ENCODE measurements around the gene SSU72. TPM values are rescaled to one million over a fixed set of nuclear protein-coding genes. Genes with fewer than 3 reads are reported as not detected.

The SSU72 gene
- total RNA-seq, 1 experiment from 2014 or later, result 96.2 TPM

DNA sequence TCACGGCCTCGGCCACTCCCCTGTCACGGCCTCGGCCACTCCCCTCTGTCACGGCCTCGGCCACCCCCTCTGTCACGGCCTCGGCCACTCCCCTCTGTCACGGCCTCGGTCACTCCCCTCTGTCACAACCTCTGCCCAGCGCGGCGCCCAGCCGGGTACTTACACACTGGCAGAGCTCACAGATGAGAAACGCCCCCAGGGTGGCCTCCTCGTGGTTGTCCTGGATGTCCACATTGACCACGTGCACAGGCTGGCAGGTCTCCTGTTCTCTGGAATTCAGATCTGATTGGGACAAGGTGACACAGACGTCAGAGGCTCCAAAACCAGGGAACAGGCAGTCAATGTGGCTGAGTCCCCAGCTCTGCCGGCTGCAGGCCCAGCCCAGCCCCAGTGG lies 31.0 kb downstream of the SSU72 start:
- BruUV-seq (replicated peaks), result no TSS peak
- H3K4me1 Mint-ChIP-seq (ENCODE audit: low read depth, unreplicated experiment), result no peaks in the 10 kb centered on the region
- intact Hi-C loops (cut with micrococcal nuclease; ENCODE audit: unreplicated experiment), result no loop called here
- H3K36me3 Mint-ChIP-seq (ENCODE audit: insufficient read depth, unreplicated experiment), result peaks cover 30% of the 10 kb centered on the region
- POLR2A ChIA-PET, result no interaction called here
- H3K9me3 ChIP-seq, result no peaks in the 10 kb centered on the region
- H3K4me3 ChIP-seq (ENCODE audit: low read depth, low read length), result no peak overlapping the region
- H3K27me3 Mint-ChIP-seq (ENCODE audit: insufficient read depth, unreplicated experiment), result no peaks in the 10 kb centered on the region
- no peak overlapping the region for H3K4me3 Mint-ChIP-seq (ENCODE audit: unreplicated experiment)
- CTCF ChIA-PET, result no interaction called here
- TF ChIP-seq, protein P1, sequence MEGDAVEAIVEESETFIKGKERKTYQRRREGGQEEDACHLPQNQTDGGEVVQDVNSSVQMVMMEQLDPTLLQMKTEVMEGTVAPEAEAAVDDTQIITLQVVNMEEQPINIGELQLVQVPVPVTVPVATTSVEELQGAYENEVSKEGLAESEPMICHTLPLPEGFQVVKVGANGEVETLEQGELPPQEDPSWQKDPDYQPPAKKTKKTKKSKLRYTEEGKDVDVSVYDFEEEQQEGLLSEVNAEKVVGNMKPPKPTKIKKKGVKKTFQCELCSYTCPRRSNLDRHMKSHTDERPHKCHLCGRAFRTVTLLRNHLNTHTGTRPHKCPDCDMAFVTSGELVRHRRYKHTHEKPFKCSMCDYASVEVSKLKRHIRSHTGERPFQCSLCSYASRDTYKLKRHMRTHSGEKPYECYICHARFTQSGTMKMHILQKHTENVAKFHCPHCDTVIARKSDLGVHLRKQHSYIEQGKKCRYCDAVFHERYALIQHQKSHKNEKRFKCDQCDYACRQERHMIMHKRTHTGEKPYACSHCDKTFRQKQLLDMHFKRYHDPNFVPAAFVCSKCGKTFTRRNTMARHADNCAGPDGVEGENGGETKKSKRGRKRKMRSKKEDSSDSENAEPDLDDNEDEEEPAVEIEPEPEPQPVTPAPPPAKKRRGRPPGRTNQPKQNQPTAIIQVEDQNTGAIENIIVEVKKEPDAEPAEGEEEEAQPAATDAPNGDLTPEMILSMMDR (IDR thresholded peaks at IDR 0.05; ENCODE audit: insufficient read depth in 1 of 2, low read depth in 1 of 2, low read length in 1 of 2, severe bottlenecking in 1 of 2, unreplicated experiment in 1 of 2), result no peak
- H3K9me3 Mint-ChIP-seq (ENCODE audit: unreplicated experiment), result no peaks in the 10 kb centered on the region
- no peak for DNase-seq
- H3K36me3 ChIP-seq (ENCODE audit: control insufficient read depth, insufficient read depth, low read length), result no peaks in the 10 kb centered on the region; the same call in 1 of the 2 replicates
- no peaks in the 10 kb centered on the region for H3K4me1 ChIP-seq
- no peaks in the 10 kb centered on the region for H3K27me3 ChIP-seq (replicated peaks; ENCODE audit: control insufficient read depth, insufficient read depth, low read length)
- H3K27ac Mint-ChIP-seq (ENCODE audit: unreplicated experiment), result no peak overlapping the region

DNA sequence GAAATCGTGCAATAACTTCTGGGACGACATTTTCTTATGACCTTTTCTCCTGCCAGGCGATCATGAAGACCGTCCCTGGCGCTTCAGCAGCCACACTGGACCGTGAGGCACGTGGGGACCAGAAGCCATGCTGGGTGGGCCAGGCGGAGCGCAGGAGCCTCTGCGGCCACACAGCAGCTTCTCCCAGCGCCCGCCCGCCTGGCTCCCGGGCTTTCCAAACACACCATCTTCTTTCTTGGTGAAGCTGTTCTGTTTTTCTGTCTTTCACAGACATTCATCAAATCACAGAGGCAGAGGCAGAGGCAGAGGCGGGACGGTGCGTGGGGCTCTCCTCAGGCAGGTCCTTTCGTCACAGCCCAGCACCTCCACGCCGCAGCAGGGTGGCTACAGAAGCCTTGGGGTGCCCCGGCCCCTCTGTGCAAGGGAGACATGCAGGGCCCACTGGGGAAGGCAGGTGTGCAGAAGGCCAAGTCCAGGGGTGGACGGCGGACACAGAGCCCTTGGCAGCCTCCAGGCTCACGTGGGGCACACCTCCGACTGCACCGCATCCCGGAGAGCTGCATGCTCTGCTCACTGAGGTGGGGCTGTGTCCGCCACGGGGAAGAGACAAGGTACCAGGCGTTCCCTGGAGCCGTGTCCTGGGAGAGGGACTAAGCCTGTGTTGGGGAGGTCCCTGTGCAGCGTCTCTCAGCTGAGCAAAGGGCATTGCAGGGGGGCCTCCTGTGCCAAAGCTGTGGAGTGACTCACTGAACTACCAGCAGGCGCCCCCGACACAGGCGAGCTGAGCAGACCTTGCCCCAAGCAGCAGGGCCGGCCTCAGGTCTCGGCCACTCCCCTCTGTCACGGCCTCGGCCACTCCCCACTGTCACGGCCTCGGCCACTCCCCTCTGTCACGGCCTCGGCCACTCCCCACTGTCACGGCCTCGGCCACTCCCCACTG lies 31.6 kb downstream of the SSU72 start:
- H3K4me1 ChIP-seq, result no peaks in the 10 kb centered on the region
- TF ChIP-seq, protein P1 (IDR thresholded peaks at IDR 0.05; ENCODE audit: insufficient read depth in 1 of 2, low read depth in 1 of 2, low read length in 1 of 2, severe bottlenecking in 1 of 2, unreplicated experiment in 1 of 2), result no peak
- Mint-ChIP-seq H3K36me3 (ENCODE audit: insufficient read depth, unreplicated experiment) (peaks cover 28% of the 10 kb centered on the region), H3K4me1 (ENCODE audit: low read depth, unreplicated experiment) (no peaks in the 10 kb centered on the region), H3K27ac (ENCODE audit: unreplicated experiment) (no peak overlapping the region), H3K27me3 (ENCODE audit: insufficient read depth, unreplicated experiment) (no peaks in the 10 kb centered on the region), H3K4me3 (ENCODE audit: unreplicated experiment) (no peak overlapping the region), H3K9me3 (ENCODE audit: unreplicated experiment) (no peaks in the 10 kb centered on the region)
- no peak overlapping the region for H3K4me3 ChIP-seq (ENCODE audit: low read depth, low read length)
- H3K36me3 ChIP-seq (ENCODE audit: control insufficient read depth, insufficient read depth, low read length), result no peaks in the 10 kb centered on the region; the same call in 1 of the 2 replicates
- no peaks in the 10 kb centered on the region for H3K27me3 ChIP-seq (replicated peaks; ENCODE audit: control insufficient read depth, insufficient read depth, low read length)
- ChIA-PET CTCF (no interaction called here), POLR2A (no interaction called here)
- H3K9me3 ChIP-seq, result no peaks in the 10 kb centered on the region
- intact Hi-C loops (cut with micrococcal nuclease; ENCODE audit: unreplicated experiment), result no loop called here
- DNase-seq, result no peak
- no TSS peak for BruUV-seq (replicated peaks)

GRCh38 chr1:1541956-1542765 lies 32.5 kb downstream of the SSU72 start:
- Histone ChIP-seq H3K27me3 (replicated peaks; ENCODE audit: control insufficient read depth, insufficient read depth, low read length) (no peaks in the 10 kb centered on the region), H3K4me1 (no peaks in the 10 kb centered on the region), H3K9me3 (no peaks in the 10 kb centered on the region), H3K36me3 (ENCODE audit: control insufficient read depth, insufficient read depth, low read length) (no peaks in the 10 kb centered on the region), H3K4me3 (ENCODE audit: low read depth, low read length) (no peak overlapping the region)
- ChIA-PET POLR2A (no interaction called here), CTCF (no interaction called here)
- no peak for DNase-seq
- Mint-ChIP-seq H3K27me3 (ENCODE audit: insufficient read depth, unreplicated experiment) (no peaks in the 10 kb centered on the region), H3K9me3 (ENCODE audit: unreplicated experiment) (no peaks in the 10 kb centered on the region), H3K36me3 (ENCODE audit: insufficient read depth, unreplicated experiment) (peaks cover 32% of the 10 kb centered on the region), H3K27ac (ENCODE audit: unreplicated experiment) (no peak overlapping the region), H3K4me3 (ENCODE audit: unreplicated experiment) (no peak overlapping the region), H3K4me1 (ENCODE audit: low read depth, unreplicated experiment) (no peaks in the 10 kb centered on the region)
- TF ChIP-seq, protein P1 (IDR thresholded peaks at IDR 0.05; ENCODE audit: insufficient read depth in 1 of 2, low read depth in 1 of 2, low read length in 1 of 2, severe bottlenecking in 1 of 2, unreplicated experiment in 1 of 2), result no peak
- BruUV-seq (replicated peaks), result no TSS peak
- intact Hi-C loops (cut with micrococcal nuclease; ENCODE audit: unreplicated experiment), result no loop called here

Measured in Caco-2 (cell line).